CD4-positive, alpha-beta T cell treated with Interleukin-15 for 4 hours (primary cell): ENCODE measurements around the gene KRT80.
"Not testable (repeated sequence)": the region's sequence is repeated elsewhere in the genome, so short reads cannot be mapped to it uniquely, and the experiment has no call there.

ENCODE experiments used
- DNase-seq: peaks from one replicate; pipeline ENCODE4 v3.0.0-alpha.2; 2020; ENCODE audit warnings: low spot score

Gene KRT80

GRCh38 chr12:52191841-52192791 lies at the start of gene KRT80:
Gene KRT80, minus strand, starts transcription at chr12:52192014. Its CDS starts 112 bp downstream, at chr12:52191902.
- DNase-seq, result no peak

GRCh38 chr12:52241205-52241842 lies 49.5 kb upstream of the KRT80 start:
- DNase-seq, result no peak

GRCh38 chr12:52240247-52240646 lies 48.4 kb upstream of the KRT80 start:
- DNase-seq, result not testable (repeated sequence)

GRCh38 chr12:52239767-52240166 lies 48.0 kb upstream of the KRT80 start:
- DNase-seq, result no peak

GRCh38 chr12:52238916-52239646 lies 47.3 kb upstream of the KRT80 start:
- no peak for DNase-seq

- DNase-seq, result no peak
Measured at GRCh38 chr12:52238207-52238840, 46.5 kb upstream of the KRT80 start.

- no peak for DNase-seq
Measured at GRCh38 chr12:52236386-52237050, 44.7 kb upstream of the KRT80 start.

GRCh38 chr12:52235822-52236361 lies 44.1 kb upstream of the KRT80 start:
- no peak for DNase-seq

GRCh38 chr12:52235001-52235764 lies 43.4 kb upstream of the KRT80 start:
- no peak for DNase-seq

- no peak for DNase-seq
Measured at GRCh38 chr12:52234223-52234810, 42.5 kb upstream of the KRT80 start.

GRCh38 chr12:52233462-52234207 lies 41.8 kb upstream of the KRT80 start:
- DNase-seq, result no peak

- DNase-seq, result no peak
Measured at GRCh38 chr12:52232674-52233461, 41.1 kb upstream of the KRT80 start, which contains the start of gene KRT7. Gene KRT7, plus strand, starts transcription at chr12:52233243. Its CDS starts 54 bp downstream, at chr12:52233297.

- no peak for DNase-seq
Measured at GRCh38 chr12:52232203-52232673, 40.4 kb upstream of the KRT80 start.

- DNase-seq, result no peak
Measured at GRCh38 chr12:52231305-52232202, 39.7 kb upstream of the KRT80 start.

- no peak for DNase-seq
Measured at GRCh38 chr12:52230364-52231281, 38.8 kb upstream of the KRT80 start.

GRCh38 chr12:52229836-52230343 lies 38.1 kb upstream of the KRT80 start:
- DNase-seq, result no peak
